SKM-1 (cell line): ENCODE data around the gene ZP1.

Experiments used
- DNase-seq: peaks from one replicate; lab custom pipeline; 2025; ENCODE audit not compliant: unreplicated experiment; lab: John Stamatoyannopoulos, UW

ZP1 gene

DNA sequence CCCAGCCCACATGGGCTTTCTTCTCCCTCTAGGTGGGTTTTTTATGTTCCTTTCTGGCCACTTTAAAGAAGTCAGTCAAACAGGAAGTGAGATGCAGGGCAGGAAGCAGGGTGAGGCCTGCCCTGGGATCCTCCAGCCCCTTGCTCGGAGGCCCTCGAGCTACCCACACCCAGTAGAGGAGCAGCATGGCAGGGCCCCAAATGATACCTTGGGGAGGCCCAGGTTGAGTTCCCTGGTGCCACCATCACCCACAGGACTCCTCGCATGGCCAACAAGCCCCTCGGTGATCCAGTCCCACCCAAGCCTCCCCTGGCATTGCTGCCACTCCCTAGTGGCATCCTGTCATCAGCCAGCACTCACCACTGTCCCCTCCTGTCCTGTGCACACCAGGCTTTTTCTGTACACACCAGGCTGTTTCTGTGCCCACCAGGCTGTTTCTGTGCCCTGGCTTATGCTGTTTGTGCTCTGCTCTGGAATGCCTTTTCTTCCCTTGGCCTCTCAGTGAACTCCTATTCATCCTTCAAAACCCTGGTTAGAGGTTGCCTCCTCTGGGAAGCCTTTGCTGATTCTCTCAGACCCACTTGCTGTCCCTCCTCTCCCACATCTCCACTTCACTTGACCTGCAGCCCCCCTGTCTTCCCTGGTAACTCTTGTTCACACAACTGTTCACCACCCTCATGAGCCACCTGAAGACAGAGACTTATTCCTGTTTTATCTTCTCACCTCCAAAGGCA lies 8.4 kb upstream of the ZP1 start:
- DNase-seq = no peak

DNA sequence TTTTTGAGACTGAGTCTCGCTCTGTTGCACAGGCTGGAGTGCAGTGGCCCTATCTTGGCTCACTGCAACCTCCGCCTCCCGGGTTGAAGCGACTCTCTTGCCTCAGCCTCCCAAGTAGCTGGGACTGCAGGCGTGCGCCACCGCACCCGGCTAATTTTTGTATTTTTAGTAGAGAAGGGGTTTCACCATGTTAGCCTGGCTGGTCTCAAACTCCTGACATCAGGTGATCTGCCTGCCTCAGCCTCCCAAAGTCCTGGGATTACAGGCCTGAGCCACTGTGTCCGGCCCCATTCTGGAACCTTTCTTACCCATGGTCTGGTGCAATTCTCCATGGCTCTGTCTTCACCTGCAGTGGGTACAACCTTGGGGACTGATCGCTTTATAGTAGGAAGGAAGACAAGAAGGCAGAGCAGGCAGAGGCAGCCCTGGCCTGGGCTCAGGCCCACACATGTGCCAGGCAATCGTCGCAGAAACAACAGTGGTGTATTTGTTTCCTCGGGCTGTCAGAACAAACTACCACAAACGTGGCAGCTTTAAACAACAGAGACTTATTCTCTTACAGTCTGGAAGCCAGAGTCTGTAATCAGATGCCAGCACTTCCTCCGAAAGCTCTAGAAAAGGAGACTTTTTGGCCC lies 7.6 kb upstream of the ZP1 start:
- no peak for DNase-seq

DNA sequence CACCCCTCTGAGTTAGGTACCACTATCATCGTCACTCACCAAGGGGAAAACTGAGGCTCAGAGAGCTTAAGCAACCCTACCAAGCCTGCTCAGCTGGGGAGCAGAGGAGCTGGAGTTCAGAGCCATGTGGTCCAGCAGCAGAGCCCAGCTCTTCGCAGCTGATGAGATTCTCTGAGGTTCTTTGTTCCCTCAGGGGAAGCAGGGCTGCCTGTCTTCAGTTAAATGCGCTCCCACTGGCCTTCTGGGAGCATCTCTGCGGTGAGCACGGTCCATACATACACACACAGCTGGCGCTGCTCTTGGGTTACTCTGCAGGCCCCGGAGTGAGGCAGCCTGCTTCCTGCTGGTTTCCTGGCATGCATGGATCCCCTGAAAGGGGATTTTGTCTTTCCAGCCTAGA lies 6.4 kb upstream of the ZP1 start:
- DNase-seq = no peak

DNA sequence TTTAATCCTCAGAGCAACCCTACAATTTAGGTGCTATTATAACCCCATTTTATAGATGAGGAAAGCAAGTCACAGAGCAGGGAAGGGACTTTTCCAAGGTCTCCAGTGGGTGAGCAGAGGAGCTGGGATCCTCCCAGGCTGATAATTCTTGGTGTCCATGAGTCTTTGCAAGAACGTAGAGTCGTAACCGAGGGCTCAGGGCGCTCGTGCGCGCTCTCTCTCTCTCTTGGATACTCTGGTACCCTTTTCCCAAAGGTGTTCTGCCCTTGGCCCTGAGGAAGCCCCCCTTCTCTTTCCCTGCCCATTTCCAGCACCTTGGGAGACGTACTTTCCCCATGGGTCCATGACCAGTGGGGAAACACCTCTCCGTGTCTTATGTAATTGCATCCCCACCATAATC lies 5.2 kb upstream of the ZP1 start:
- no peak for DNase-seq

DNA sequence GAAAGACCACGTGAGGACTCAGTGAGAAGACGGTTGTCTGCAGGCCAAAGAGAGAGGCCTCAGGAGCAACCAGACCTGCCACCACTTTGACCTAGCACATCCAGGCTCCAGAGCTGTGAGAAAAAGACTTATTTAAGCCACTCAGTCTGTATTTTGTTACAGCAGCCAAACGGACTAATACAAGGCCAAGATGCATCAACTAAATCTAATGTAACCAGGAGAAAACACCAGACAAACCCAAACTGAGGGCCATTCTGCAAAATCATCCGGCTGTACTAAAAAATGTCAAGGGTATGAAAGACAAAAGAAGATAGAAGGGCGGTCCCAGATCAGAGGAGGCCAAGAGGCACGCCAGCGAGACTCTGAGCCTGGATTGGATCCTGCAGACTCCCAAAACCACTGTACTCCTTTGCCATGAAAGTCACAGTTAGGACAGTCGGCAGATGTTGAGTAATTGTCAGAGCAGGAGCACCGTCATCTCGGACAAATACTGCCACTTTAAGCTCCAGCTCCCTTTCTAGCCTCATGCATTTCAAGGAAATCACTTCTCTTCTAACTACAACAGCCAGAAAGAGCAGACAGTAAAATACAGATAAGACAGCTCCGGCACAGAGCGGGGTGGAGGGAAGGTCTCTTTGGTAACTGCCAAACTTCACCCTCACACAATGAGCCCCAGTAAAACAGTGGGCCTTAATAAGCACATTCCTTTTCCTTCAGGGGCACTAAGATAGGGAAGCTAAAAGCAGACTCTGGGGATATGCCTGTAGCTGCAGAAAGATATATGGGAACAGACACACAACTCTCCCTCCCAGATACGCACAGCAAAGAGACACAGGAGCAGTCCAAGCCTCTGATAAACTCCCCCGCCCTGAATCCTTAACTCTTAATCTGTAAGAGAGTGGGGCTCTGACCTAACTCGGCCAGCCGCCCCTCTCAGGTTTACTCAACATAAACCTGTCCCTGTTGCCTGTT lies 3.5 kb upstream of the ZP1 start:
- no peak for DNase-seq

DNA sequence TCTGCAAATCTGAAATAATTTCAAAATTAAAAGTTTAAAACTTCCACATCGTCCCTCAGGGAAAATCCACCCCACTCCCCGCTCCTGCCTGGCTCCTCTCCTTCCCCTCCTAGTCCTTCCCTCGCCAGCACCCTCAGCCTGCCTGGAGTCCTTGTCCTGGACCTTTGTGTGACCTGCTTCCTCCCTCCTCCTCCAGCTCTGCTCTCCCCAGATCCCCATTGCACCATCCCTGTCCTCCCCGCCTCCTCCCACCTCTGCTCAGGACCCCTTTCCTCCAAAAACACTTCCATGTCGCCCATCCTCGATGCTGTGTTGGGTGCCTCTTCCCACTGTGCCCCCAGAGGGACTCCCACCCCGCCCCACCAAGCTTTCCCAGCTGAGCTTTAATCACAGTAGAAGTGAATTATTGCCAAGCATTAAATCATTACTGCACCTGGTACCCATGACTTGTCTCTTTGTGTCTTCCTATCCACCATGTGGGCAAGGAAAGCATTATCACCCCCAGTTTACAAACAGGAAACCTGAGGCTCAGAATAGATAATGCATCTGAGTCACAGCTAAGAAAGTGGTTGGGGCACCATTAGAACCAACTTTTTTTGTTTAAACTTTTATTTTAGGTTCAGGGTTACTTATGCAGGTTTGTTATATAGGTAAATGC lies 2.4 kb upstream of the ZP1 start:
- no peak for DNase-seq

DNA sequence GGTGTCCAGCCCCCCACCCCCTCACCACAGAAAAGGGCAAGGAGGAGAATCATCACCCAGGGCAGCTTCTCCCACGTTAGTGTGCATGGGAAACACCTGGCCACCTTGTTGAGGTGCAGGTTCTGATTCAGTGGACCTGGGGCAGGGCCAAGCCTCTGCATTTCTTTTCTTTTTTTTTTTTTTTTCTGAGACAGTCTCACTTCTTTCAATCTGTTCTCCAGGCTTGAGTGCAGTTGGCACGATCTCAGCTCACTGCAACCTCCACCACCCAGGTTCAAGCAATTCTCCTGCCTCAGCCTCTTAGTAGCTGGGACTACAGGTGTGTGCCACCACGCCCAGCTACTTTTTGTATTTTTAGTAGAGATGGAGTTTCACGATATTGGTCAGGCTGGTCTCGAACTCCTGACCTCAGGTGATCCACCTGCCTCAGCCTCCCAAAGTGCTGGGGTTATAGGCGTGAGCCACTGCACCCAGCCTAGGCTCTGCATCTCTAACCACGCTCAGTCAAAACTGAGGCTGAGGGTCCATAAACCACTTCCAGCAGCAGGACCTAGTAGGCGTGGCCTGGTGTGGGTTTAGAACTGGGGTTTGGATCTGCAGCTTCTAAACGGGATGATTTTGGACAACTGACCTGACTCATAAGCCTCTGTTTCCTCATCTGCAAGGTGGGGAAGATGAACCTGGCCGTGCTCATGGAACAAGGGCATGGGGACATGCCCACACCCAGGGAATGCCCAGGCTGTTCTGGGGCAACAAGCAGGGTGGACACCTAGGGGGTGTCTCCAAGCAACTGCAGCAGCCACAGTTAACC lies 734 bp downstream of the ZP1 start:
- no peak for DNase-seq

DNA sequence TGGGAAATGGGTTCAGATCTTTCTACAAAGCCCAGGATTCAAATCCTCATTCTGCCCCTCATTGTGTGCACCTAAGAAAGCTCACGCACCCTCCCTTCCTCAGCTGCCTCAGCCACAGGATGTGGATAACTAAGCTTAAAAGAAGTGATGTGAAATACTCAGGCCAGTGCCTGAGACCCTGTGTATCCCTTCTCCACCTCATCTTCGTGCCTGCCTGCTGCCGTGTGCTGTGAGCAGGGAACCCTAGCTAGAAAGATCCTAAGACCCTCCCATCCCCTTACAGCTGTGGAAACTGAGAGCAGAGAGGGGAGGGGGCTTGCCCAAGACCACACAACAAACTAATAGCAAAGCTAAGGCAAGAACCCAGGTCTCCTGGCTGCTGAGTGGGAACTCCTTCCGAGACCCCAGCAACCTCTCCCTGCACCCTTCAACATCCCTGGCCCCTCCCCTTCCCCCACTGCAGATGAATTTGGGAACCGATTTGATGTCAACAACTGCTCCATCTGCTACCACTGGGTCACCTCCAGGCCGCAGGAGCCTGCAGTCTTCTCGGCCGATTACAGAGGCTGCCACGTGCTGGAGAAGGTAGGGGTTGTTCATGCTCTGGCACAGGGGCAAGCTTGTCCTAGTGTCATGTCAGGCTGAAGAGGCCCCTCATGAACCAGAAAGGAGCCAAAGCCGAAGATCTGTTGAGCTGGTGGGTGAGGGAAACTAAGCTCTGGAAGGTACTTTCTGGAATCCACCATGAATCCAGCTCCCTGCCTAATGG lies 1.5 kb downstream of the ZP1 start:
- no peak for DNase-seq

DNA sequence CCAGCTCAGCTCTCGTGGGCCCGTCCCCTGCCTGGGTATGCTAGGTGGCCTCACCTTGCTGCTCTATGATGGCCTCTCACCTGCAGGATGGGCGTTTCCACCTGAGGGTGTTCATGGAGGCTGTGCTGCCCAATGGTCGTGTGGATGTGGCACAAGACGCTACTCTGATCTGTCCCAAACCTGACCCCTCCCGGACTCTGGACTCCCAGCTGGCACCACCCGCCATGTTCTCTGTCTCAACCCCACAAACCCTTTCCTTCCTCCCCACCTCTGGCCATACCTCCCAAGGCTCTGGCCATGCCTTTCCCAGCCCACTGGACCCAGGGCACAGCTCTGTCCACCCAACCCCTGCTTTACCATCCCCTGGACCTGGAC lies 2.1 kb downstream of the ZP1 start:
- no peak for DNase-seq

DNA sequence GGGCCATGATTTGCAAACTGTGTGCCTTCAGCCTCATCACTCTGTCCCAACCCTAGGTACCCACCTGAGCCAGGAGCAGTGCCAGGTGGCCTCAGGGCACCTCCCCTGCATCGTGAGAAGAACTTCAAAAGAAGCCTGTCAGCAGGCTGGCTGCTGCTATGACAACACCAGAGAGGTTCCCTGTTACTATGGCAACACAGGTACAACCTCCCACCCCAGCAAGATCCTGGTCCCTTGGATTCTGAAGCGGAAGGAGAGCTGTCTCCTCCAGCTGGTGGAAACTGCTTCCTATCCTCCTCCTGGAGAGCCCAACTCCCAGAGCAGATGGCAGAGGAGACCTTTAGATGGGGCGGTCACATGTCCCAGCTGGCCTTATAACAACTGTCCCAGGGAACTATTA lies 2.9 kb downstream of the ZP1 start:
- no peak for DNase-seq

DNA sequence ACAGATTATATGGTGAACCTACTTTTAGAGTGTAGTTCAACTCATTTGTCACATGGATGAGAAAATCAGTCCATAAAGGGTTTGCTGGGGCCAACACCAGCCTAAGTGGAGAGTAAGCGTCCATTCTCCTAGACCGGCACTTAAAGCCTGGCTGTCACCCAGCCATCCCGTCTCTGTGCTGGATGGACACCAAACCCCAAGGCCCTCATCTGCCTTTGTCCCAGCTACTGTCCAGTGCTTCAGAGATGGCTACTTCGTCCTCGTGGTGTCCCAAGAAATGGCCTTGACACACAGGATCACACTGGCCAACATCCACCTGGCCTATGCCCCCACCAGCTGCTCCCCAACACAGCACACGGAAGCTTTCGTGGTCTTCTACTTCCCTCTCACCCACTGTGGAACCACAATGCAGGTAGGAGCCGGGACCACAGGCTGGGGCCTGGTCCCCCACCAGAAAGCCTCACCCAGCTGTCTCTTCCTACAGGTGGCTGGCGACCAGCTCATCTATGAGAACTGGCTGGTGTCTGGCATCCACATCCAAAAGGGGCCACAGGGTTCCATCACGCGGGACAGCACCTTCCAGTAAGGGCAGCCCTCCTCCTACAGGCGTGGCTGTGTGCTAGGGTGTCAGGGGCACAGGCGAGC lies 3.5 kb downstream of the ZP1 start:
- DNase-seq = no peak

DNA sequence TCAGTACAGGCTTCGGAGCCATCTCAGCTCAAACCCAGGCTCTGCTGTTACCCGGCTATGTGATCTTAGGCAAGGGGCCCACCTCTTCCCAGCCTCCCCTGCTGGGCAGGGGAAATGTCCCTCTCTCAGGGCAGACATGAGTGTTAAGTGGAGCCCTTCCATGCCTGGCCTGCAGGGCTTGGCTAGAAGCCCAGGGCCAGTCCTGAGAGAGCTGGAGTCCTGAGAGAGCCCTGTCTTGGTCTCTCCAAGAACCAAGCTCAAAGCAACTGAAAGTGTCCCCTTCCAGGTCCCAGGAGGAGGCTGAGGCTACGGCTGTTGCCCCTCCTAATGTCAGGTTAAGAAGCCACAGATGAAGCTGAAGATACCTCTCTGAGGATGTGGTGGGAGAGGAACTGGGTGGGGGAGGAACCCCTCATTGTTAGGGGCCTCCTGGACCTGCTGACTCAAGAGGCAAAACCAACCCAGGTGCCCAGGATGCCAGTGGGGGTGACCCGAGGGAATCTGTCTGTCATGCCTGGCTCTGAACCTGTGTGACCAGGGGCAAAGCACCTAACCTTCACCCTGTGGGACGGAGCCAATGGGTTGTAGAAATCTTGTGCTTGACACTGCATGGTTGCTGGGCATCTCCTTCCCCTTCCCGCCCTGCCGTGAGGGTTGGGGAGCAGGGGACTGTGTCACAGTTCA lies 4.2 kb downstream of the ZP1 start:
- no peak for DNase-seq

DNA sequence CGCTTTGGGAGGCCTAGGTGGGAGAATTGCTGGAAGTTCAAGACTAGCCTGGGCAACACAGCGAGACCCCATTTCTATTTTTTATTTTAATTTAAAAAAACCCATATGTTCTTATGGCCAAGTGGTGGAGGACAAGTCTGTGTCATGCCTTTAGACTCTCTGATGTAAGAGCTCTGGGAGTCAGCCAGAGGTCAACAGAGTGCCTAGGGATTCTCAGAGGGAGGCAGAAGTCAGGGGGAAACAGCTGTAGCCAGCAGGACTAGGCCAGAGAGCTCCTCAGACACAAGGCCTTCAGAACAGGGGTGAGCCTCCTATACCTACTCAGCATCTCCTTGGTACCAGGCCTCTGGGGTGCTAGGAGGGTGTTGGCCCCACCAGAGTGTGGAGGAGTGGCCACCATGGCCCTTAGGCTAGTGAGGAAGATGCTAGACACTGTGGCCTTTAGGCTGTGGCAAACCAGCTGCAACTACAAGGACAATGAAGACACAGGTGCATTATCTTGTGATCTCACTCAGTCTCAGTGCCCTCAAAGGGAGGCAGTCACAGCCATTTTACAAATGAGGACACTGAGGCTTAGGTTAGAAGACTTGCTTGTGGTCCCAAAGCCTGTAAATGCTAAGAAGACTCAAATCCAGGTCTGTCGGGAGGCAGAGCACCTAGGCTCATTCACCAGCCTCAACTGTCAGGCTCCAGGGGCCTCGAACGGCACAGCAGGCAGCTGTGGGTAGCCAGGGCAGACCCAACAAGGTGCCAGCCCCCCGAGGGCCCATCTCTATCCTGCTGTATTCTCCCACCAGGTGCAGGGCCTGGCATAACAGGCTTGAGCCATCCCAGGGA lies 5.0 kb downstream of the ZP1 start:
- DNase-seq = peak; percentile 41

DNA sequence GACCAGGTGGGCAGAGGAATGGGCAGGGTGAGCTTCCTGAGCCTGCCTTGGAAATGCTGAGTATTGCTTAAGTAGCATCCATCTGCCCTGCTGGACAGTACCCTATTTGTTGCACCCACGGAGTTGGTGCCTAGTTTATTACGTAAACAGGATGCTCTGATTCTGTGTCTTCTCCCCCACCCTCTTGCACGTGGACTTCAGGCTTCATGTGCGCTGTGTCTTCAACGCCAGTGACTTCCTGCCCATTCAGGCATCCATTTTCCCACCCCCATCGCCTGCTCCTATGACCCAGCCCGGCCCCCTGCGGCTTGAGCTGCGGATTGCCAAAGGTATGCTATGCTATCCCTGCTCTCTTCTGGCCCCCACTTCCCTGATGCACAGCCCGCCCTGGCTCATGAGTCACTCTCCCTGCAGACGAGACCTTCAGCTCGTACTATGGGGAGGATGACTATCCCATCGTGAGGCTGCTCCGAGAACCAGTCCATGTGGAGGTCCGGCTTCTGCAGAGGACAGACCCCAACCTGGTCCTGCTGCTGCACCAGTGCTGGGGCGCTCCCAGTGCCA lies 5.7 kb downstream of the ZP1 start:
- no peak for DNase-seq

DNA sequence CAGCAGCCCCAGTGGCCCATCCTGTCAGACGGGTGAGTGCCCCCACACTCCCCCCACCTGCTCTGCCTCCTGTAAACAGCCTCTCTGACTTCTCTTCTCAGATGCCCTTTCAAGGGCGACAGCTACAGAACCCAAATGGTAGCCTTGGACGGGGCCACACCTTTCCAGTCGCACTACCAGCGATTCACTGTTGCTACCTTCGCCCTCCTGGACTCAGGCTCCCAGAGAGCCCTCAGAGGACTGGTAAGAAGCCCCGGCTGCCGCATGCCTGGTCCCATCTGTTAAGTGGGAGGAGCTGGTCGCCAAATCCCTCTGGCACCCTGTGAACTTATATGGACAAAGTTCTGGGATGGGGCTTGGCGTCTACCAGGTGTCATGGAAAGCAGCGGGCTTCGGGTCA lies 6.2 kb downstream of the ZP1 start:
- no peak for DNase-seq

DNA sequence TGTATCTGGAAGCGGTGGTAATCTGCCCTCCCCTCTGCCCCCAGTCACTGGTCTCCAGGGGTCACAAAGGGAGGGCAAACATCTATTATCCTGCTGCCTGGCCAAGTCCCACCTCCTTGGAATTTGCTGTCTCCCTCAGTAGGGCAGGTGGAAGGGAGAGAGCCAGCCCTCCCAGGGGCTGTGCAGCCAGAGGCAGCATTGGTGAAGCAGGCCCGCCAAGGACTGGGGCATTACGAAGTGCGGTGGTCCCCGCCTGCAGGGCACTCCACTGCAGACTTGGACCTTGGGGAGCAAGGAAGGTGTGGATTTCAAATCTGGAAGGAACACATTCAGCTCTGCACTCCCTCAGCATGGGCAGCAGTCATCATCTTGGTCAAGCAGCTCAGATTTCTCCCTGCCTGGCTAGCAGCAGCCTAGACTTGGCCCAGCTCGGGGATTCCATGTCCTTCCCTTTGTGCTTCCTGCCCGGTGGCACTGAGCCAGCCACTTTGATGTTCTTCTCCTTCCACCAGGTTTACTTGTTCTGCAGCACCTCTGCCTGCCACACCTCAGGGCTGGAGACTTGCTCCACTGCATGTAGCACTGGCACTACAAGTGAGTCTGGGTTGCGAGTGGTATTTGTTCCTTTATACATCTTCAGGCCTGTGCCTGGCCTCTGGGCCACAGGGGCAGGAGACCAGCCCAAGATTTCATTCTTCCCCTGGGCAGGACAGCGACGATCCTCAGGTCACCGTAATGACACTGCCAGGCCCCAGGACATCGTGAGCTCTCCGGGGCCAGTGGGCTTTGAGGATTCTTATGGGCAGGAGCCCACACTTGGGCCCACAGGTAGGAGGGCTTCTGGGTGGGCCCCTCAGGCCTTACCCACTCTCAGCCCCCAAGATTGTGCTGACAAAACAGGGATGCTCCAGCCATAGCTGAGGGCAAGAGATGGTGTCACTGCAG lies 7.4 kb downstream of the ZP1 start:
- DNase-seq = no peak
